HG02798 (cell line): ENCODE results near the gene GCGR.

Experiments used
- ATAC-seq: cut with Tn5 transposase; IDR thresholded peaks from one replicate; pipeline ENCODE4 v1.9.1; 2021; ENCODE audit warnings: mild to moderate bottlenecking; ENCODE audit not compliant: unreplicated experiment, poor library complexity

The GCGR gene

GRCh38 chr17:81811705-81812570 is 8.0 kb downstream of the GCGR start:
- no peak for ATAC-seq

GRCh38 chr17:81812571-81813370 is 8.8 kb downstream of the GCGR start:
- ATAC-seq, result no peak

- ATAC-seq, result no peak
Measured at GRCh38 chr17:81813371-81813684, 9.4 kb downstream of the GCGR start.

- ATAC-seq, result no peak
Measured at GRCh38 chr17:81813861-81814683, 10.1 kb downstream of the GCGR start.

- ATAC-seq, result no peak
Measured at GRCh38 chr17:81814748-81815645, 11.0 kb downstream of the GCGR start.

- no peak for ATAC-seq
Measured at GRCh38 chr17:81815646-81815986, 11.7 kb downstream of the GCGR start.

GRCh38 chr17:81817758-81818147 is 13.8 kb downstream of the GCGR start:
- ATAC-seq, result no peak

GRCh38 chr17:81819708-81820107 is 15.8 kb downstream of the GCGR start:
- no peak for ATAC-seq

- ATAC-seq, result no peak
Measured at GRCh38 chr17:81821147-81821546, 17.2 kb downstream of the GCGR start.

- no peak for ATAC-seq
Measured at GRCh38 chr17:81821603-81822311, 17.8 kb downstream of the GCGR start.

- ATAC-seq, result no peak
Measured at GRCh38 chr17:81822312-81822637, 18.3 kb downstream of the GCGR start.

- no peak for ATAC-seq
Measured at GRCh38 chr17:81822996-81823819, 19.3 kb downstream of the GCGR start.

GRCh38 chr17:81823820-81824550 is 20.0 kb downstream of the GCGR start:
- ATAC-seq, result no peak

- ATAC-seq, result no peak
Measured at GRCh38 chr17:81824595-81824994, 20.6 kb downstream of the GCGR start.

GRCh38 chr17:81825841-81826466 is 22.0 kb downstream of the GCGR start:
- no peak for ATAC-seq

- ATAC-seq, result no peak
Measured at GRCh38 chr17:81828656-81829055, 24.7 kb downstream of the GCGR start.

GRCh38 chr17:81829858-81830257 is 25.9 kb downstream of the GCGR start:
- ATAC-seq, result no peak

- no peak for ATAC-seq
Measured at GRCh38 chr17:81831563-81831956, 27.6 kb downstream of the GCGR start.
